K562 (cell line): ENCODE results near the gene SEMA3C. TPM values are rescaled to one million over a fixed set of nuclear protein-coding genes. Genes with fewer than 3 reads are reported as not detected.

Source experiments
- ATAC-seq: fragments of 200-7000 bp; cut with Tn5 transposase; 3 replicates; pipeline ENCODE4 v1.9.1; 2020; ENCODE audit warnings: moderate library complexity
- BruUV-seq: library from RNA; stranded (reverse); fragments of 400-500 nt; replicated peaks from 2 replicates; lab custom pipeline; 2021; lab: Mats Ljungman, UMichigan
- CTCF ChIA-PET: fragments of 300-600 bp; formaldehyde crosslinking; extraction: SDS; loops from one replicate; lab custom pipeline; 2021; ENCODE audit warnings: low intra/inter-chr PET ratio; lab: Yijun Ruan, JAX
- POLR2A ChIA-PET: fragments of 300-600, 350-650 bp; sonication (Branson Sonifier 250); formaldehyde crosslinking; extraction: SDS; loops from one replicate; lab custom pipeline; 2021; ENCODE audit warnings: antibody characterized with exemption, inconsistent platforms; lab: Yijun Ruan, JAX
- DNase-seq, 4 experiments: peaks; one replicate each; pipeline versions ENCODE4 v3.0.0 to v3.0.0-alpha.2; 2011 to 2018; ENCODE audit warnings: low spot score in 3 of 4, mixed read lengths in 3 of 4; ENCODE audit errors: extremely low read depth in 1 of 4
- FAIRE-seq: peaks from 2 replicates; lab custom pipeline; 2011; peaks lifted over from hg19 to GRCh38; lab: Jason Lieb, UNC
- H2AFZ ChIP-seq: 2 replicates; pipeline ENCODE4 v1.6.0; 2011; ENCODE audit warnings: low read depth, low read length, control low read depth, inconsistent platforms
- H3K27ac ChIP-seq: fragments of 200-600 bp; 3 replicates; pipeline ENCODE4 v1.8.0; 2011; ENCODE audit warnings: low read depth, mild to moderate bottlenecking, control low read depth, inconsistent platforms, low read length, moderate library complexity, mixed read lengths; ENCODE audit errors: extremely low read depth
- H3K27me3 ChIP-seq, 2 experiments: fragments of 300-600 bp in 1 of 2; 2 replicates in 1 of 2; 3 replicates in 1 of 2; pipeline versions ENCODE4 v1.6.0 to v1.8.0; 2011; ENCODE audit warnings: inconsistent platforms in 2 of 2, low read length in 2 of 2, mild to moderate bottlenecking in 1 of 2, mixed read lengths in 1 of 2, moderate library complexity in 1 of 2; ENCODE audit not compliant: control insufficient read depth in 2 of 2, insufficient read depth in 2 of 2
- H3K36me3 ChIP-seq: fragments of 300-600 bp; 3 replicates; pipeline ENCODE4 v1.8.0; 2011; ENCODE audit warnings: mild to moderate bottlenecking, low read length, inconsistent platforms; ENCODE audit not compliant: control insufficient read depth, insufficient read depth
- H3K4me1 ChIP-seq, 2 experiments: fragments of 200-600 bp in 1 of 2; replicated peaks in 1 of 2; 2 replicates in 1 of 2; 3 replicates in 1 of 2; pipeline versions ENCODE4 v1.5.1 to v1.8.0; 2011; ENCODE audit warnings: inconsistent platforms in 2 of 2, low read length in 2 of 2, mild to moderate bottlenecking in 1 of 2, mixed read lengths in 1 of 2, moderate library complexity in 1 of 2; ENCODE audit not compliant: control insufficient read depth in 2 of 2, insufficient read depth in 2 of 2
- H3K4me2 ChIP-seq: 2 replicates; pipeline ENCODE4 v1.6.1; 2011; ENCODE audit warnings: low read length, control low read depth, inconsistent platforms, mixed read lengths; ENCODE audit not compliant: insufficient read depth
- H3K4me3 ChIP-seq: fragments of 200-600 bp; sonication (generic), shearing (Covaris generic); 2 replicates; pipeline ENCODE4 v1.5.1; 2016; ENCODE audit warnings: control low read depth, inconsistent platforms
- H3K79me2 ChIP-seq: fragments of 200-600 bp; 3 replicates; pipeline ENCODE4 v1.8.0; 2011; ENCODE audit warnings: low read length, inconsistent platforms; ENCODE audit not compliant: control insufficient read depth, insufficient read depth
- H3K9ac ChIP-seq, 2 experiments: 2 replicates each; pipeline versions ENCODE4 v1.6.0 to v1.6.1; 2011; ENCODE audit warnings: low read depth in 2 of 2, low read length in 2 of 2, control low read depth in 1 of 2, inconsistent platforms in 1 of 2, mild to moderate bottlenecking in 1 of 2, mixed read lengths in 1 of 2; ENCODE audit not compliant: insufficient read depth in 1 of 2
- H3K9me1 ChIP-seq: one replicate; pipeline ENCODE4 v1.6.0; 2011; ENCODE audit warnings: inconsistent platforms, mild to moderate bottlenecking, low read length, moderate library complexity; ENCODE audit not compliant: control insufficient read depth, insufficient read depth
- H3K9me3 ChIP-seq: replicated peaks from 2 replicates; pipeline ENCODE4 v1.5.1; 2011; ENCODE audit warnings: low read depth, low read length, inconsistent platforms; ENCODE audit not compliant: control insufficient read depth, insufficient read depth
- H4K20me1 ChIP-seq: replicated peaks from 2 replicates; pipeline ENCODE4 v1.6.1; 2011; ENCODE audit warnings: low read length, inconsistent platforms, mixed read lengths; ENCODE audit not compliant: control insufficient read depth, insufficient read depth
- BRCA1 ChIP-seq, 2 experiments: fragments of 450-650 bp in 1 of 2; sonication (generic) in 1 of 2; formaldehyde crosslinking in 1 of 2; IDR thresholded peaks; 2 replicates each; pipeline versions ENCODE4 v1.5.0 to v1.6.1; 2017 to 2020; ENCODE audit warnings: mild to moderate bottlenecking in 1 of 2, missing genetic modification reagents in 1 of 2
- E2F4 ChIP-seq: sonication (generic); formaldehyde crosslinking; IDR thresholded peaks from 2 replicates; pipeline ENCODE4 v1.8.0; 2022; ENCODE audit warnings: mild to moderate bottlenecking, low read depth, missing genetic modification reagents
- E4F1 ChIP-seq: fragments of 250-450 bp; sonication (Bioruptor Pico); IDR thresholded peaks from 2 replicates; pipeline ENCODE4 v1.5.0; 2021; ENCODE audit warnings: mild to moderate bottlenecking, borderline replicate concordance
- FOXK2 ChIP-seq, 2 experiments: fragments of 450-650 bp; IDR thresholded peaks in 1 of 2; conservative IDR thresholded peaks in 1 of 2; 2 replicates each; pipeline ENCODE4 v1.6.1; 2016; ENCODE audit warnings: low read depth in 2 of 2, mild to moderate bottlenecking in 1 of 2
- HDAC6 ChIP-seq: IDR thresholded peaks from 2 replicates; pipeline ENCODE4 v1.6.1; 2012; ENCODE audit warnings: low read depth, mild to moderate bottlenecking, control low read depth, inconsistent platforms, low read length, moderate library complexity
- MNT ChIP-seq, 2 experiments: fragments of 450-650 bp; conservative IDR thresholded peaks; 2 replicates each; pipeline ENCODE4 v1.6.1; 2017; ENCODE audit warnings: mild to moderate bottlenecking in 2 of 2, moderate library complexity in 2 of 2
- NFATC3 ChIP-seq: fragments of 450-650 bp; IDR thresholded peaks from 2 replicates; pipeline ENCODE4 v1.6.1; 2017; ENCODE audit warnings: mild to moderate bottlenecking
- NFXL1 ChIP-seq: fragments of 450-650 bp; formaldehyde crosslinking; IDR thresholded peaks from 2 replicates; pipeline ENCODE4 v1.4.0; 2021; ENCODE audit warnings: mild to moderate bottlenecking
- RB1 ChIP-seq: fragments of 450-650 bp; IDR thresholded peaks from 2 replicates; pipeline ENCODE4 v1.6.1; 2017; ENCODE audit warnings: low read depth, mild to moderate bottlenecking
- ZHX1 ChIP-seq: fragments of 150-350 bp; conservative IDR thresholded peaks from 2 replicates; pipeline ENCODE4 v1.6.1; 2014; ENCODE audit warnings: low read length
- ZNF282 ChIP-seq: sonication (generic); formaldehyde crosslinking; IDR thresholded peaks from 2 replicates; pipeline ENCODE4 v1.8.1; 2023; ENCODE audit warnings: missing genetic modification reagents
- ZNF699 ChIP-seq: fragments of 250-450 bp; sonication (Bioruptor Pico); IDR thresholded peaks from 2 replicates; pipeline ENCODE4 v1.8.0; 2021; ENCODE audit warnings: mild to moderate bottlenecking, moderate library complexity; ENCODE audit not compliant: insufficient replicate concordance
- WGBS: fragments of 100-300 bp; shearing (Covaris generic); methylation state at CpG from one replicate; pipeline ENCODE4 v1.1.6; 2016; ENCODE audit warnings: low coverage, mixed read lengths; ENCODE audit not compliant: insufficient coverage; ENCODE audit errors: missing lambda C conversion rate; 5-methylcytosine and 5-hydroxymethylcytosine counted together
- in situ Hi-C: fragments of 300-500 bp; cut with MboI; formaldehyde crosslinking; loops from 4 replicates; pipeline ENCODE4 v1.15.0; 2018; ENCODE audit warnings: inconsistent platforms, mixed read lengths
- intact Hi-C: fragments of 100-400 bp; cut with micrococcal nuclease; formaldehyde crosslinking; loops from 2 replicates; pipeline ENCODE4 v1.14.2; 2022
- polyA plus RNA-seq, 8 experiments: library from polyadenylated mRNA; depleted of rRNA in 4 of 8; stranded (reverse) in 5 of 8; unstranded in 3 of 8; fragments of >200 nt; fragmentation: Nextera tagmentation in 2 of 8; fragmentation: Illumina TruSeq in 1 of 8; extraction: Ambion mirVana in 2 of 8; extraction: Trizol in 1 of 8; gene quantifications; 2 replicates each; pipeline versions ENCODE4 v1.2.1 to v1.2.3, GENCODE V29; 2011 to 2014; ENCODE audit warnings: inconsistent platforms in 1 of 8, missing spikeins in 1 of 8
- total RNA-seq, 7 experiments: library from RNA; depleted of rRNA in 6 of 7; stranded (reverse); fragments of >200 nt in 6 of 7; fragmentation: Illumina TruSeq in 2 of 7; extraction: Trizol in 2 of 7; gene quantifications; 2 replicates each; pipeline versions ENCODE4 v1.2.1 to v1.2.3, GENCODE V29; 2011 to 2021; ENCODE audit warnings: low replicate concordance in 1 of 7

The SEMA3C gene
- total and polyA plus RNA-seq, 9 of the 15 experiments (the other 6 are each of a cell fraction or from before 2014, with no cell fraction given): 0.04 to 0.36 (median 0.12) TPM; not detected in 3

GRCh38 chr7:80721883-80722615, 196.8 kb downstream of the SEMA3C start:
- FAIRE-seq (no peak), ATAC-seq (no peak), DNase-seq (no peak)
- Histone ChIP-seq H3K79me2 (no peaks in the 10 kb centered on the region), H3K4me3 (no peak overlapping the region), H2AFZ (no peak overlapping the region), H3K9ac (no peak overlapping the region), H3K36me3 (no peaks in the 10 kb centered on the region), H4K20me1 (no peaks in the 10 kb centered on the region), H3K9me1 (no peaks in the 10 kb centered on the region), H3K27me3 (no peaks in the 10 kb centered on the region), H3K27ac (no peak overlapping the region), H3K9me3 (no peaks in the 10 kb centered on the region), H3K4me2 (no peak overlapping the region), H3K4me1 (no peaks in the 10 kb centered on the region)
- 0% methylated on average over 3 of the region's 3 CpGs for WGBS
- no TSS peak for BruUV-seq
- ChIA-PET POLR2A (no interaction called here), CTCF (no interaction called here)
- intact Hi-C loops: no loop called here
- in situ Hi-C loops: no loop called here
- no peak for TF ChIP-seq ZHX1
- no peak for TF ChIP-seq E4F1 (CRISPR knock-in tag)
- TF ChIP-seq E2F4 (CRISPR knock-in tag): no peak
- TF ChIP-seq HDAC6: no peak
- TF ChIP-seq BRCA1 (IDR thresholded peaks at IDR 0.05): no peak
- TF ChIP-seq BRCA1 (CRISPR knock-in tag; IDR thresholded peaks at IDR 0.05): no peak
- TF ChIP-seq RB1: no peak
- no peak for TF ChIP-seq ZNF282 (CRISPR knock-in tag)
- no peak for TF ChIP-seq NFXL1 (CRISPR knock-in tag)
- TF ChIP-seq ZNF699: no peak
- TF ChIP-seq FOXK2 (conservative IDR thresholded peaks at IDR 0.05 in 1 of 2, IDR thresholded peaks at IDR 0.05 in 1 of 2; ENCODE audit: low read depth in 2 of 2): no peak
- no peak for TF ChIP-seq MNT (conservative IDR thresholded peaks at IDR 0.05)
- TF ChIP-seq NFATC3: no peak
